Endodermal cell (in vitro differentiated cells): ENCODE results near the gene TNRC6B. TPM values are rescaled to one million over a fixed set of nuclear protein-coding genes. Genes with fewer than 3 reads are reported as not detected.

Source experiments
- DNase-seq: peaks from one replicate; pipeline ENCODE4 v3.0.0-alpha.2; 2017
- H3K27ac ChIP-seq: 2 replicates; pipeline ENCODE4 v1.5.1; 2013; ENCODE audit warnings: mild to moderate bottlenecking, low read depth, low read length, moderate library complexity
- H3K27me3 ChIP-seq: 2 replicates; pipeline ENCODE4 v1.6.1; 2013; ENCODE audit warnings: mild to moderate bottlenecking, low read length, moderate library complexity; ENCODE audit not compliant: insufficient read depth, control insufficient read depth, poor library complexity, severe bottlenecking
- H3K36me3 ChIP-seq: 2 replicates; pipeline ENCODE4 v1.7.0; 2013; ENCODE audit warnings: mild to moderate bottlenecking, low read length, moderate library complexity; ENCODE audit not compliant: control insufficient read depth, insufficient read depth
- H3K4me1 ChIP-seq: one replicate; pipeline ENCODE4 v1.7.0; 2013; ENCODE audit warnings: low read length; ENCODE audit not compliant: control insufficient read depth, insufficient read depth
- H3K4me3 ChIP-seq: 2 replicates; pipeline ENCODE4 v1.5.1; 2013; ENCODE audit warnings: mild to moderate bottlenecking, low read length, moderate library complexity
- H3K9ac ChIP-seq: 2 replicates; pipeline ENCODE4 v1.6.1; 2013; ENCODE audit warnings: mild to moderate bottlenecking, low read length, moderate library complexity; ENCODE audit not compliant: poor library complexity, severe bottlenecking; ENCODE audit errors: extremely low read depth
- H3K9me3 ChIP-seq: 2 replicates; pipeline ENCODE4 v1.6.1; 2013; ENCODE audit warnings: mild to moderate bottlenecking, low read length, moderate library complexity; ENCODE audit not compliant: control insufficient read depth
- H3K27ac Mint-ChIP-seq: 2 replicates; pipeline ENCODE4 v1.8.0; 2020; ENCODE audit warnings: mixed read lengths
- H3K27me3 Mint-ChIP-seq: 2 replicates; pipeline ENCODE4 v1.8.0; 2021; ENCODE audit warnings: mild to moderate bottlenecking, mixed read lengths; ENCODE audit not compliant: insufficient read depth
- H3K36me3 Mint-ChIP-seq: 2 replicates; pipeline ENCODE4 v1.8.0; 2020; ENCODE audit warnings: low read depth, mixed read lengths
- H3K4me1 Mint-ChIP-seq: 2 replicates; pipeline ENCODE4 v1.8.0; 2020; ENCODE audit warnings: mixed read lengths
- H3K4me3 Mint-ChIP-seq: 2 replicates; pipeline ENCODE4 v1.8.0; 2020; ENCODE audit warnings: mild to moderate bottlenecking, moderate library complexity, mixed read lengths
- H3K9me3 Mint-ChIP-seq: 2 replicates; pipeline ENCODE4 v1.8.0; 2020; ENCODE audit warnings: mild to moderate bottlenecking, mixed read lengths
- CTCF ChIP-seq: fragments of 200-600 bp; sonication (generic); conservative IDR thresholded peaks from 2 replicates; pipeline ENCODE4 v1.5.0; 2021; ENCODE audit warnings: antibody characterized with exemption, mild to moderate bottlenecking
- WGBS, 2 experiments: methylation state at CpG; one replicate each; pipeline versions ENCODE4 v1.1.5 to v1.1.7; 2013; ENCODE audit warnings: missing lambda C conversion rate in 2 of 2, mixed read lengths in 1 of 2; ENCODE audit not compliant: insufficient coverage in 1 of 2, insufficient read length in 1 of 2; 5-methylcytosine and 5-hydroxymethylcytosine counted together
- total RNA-seq, 2 donors: library from RNA; stranded (reverse); fragmentation: NEBNext Ultra II Directional in 1 of 2; extraction: Animal tissue kit (Norgen Biotek cat#: 25700) in 1 of 2; gene quantifications; 2 replicates in 1 of 2; 3 replicates in 1 of 2; pipeline ENCODE4 v1.2.1, GENCODE V29; 2021

The TNRC6B gene
- total RNA-seq, 2 donors from 2014 or later, result 57.5 to 62.5 TPM

- Mint-ChIP-seq H3K9me3 (no peaks in the 10 kb centered on the region), H3K4me3 (no peak overlapping the region), H3K36me3 (peaks cover 6% of the 10 kb centered on the region), H3K27me3 (no peaks in the 10 kb centered on the region), H3K4me1 (peaks cover 6% of the 10 kb centered on the region), H3K27ac (no peak overlapping the region)
- H3K36me3 ChIP-seq, result no peaks in the 10 kb centered on the region
- no peak for DNase-seq
- H3K27me3 ChIP-seq, result no peaks in the 10 kb centered on the region
- H3K4me1 ChIP-seq, result no peaks in the 10 kb centered on the region
- TF ChIP-seq CTCF, result no peak
- no peak overlapping the region for H3K4me3 ChIP-seq
- H3K9ac ChIP-seq, result no peak overlapping the region
- no peaks in the 10 kb centered on the region for H3K9me3 ChIP-seq
- no peak overlapping the region for H3K27ac ChIP-seq
- WGBS, 2 experiments, result 89 to 90% methylated on average over 4 of the region's 4 CpGs
Observed at GRCh38 chr22:40137132-40137531, 40.6 kb upstream of the TNRC6B start.

DNA sequence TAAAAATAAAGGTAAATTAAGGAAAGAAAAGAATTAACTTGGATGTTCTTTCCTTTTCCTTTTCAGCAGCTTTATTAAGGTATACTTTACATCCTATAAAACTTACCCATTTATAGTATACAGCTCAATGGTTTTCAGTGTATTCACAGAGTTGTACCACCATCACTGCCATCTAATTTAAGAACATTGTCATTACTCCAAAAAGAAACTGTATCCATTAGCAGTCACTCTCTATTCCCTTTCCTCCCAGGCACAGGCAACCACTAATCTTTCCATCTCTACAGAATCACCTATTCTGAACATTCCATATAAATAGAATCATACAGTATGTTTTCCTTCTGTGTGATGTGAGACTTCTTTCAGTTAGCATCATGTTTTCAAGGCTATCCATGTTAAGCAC is 38.9 kb upstream of the TNRC6B start:
- Histone ChIP-seq H3K9ac (no peak overlapping the region), H3K36me3 (no peaks in the 10 kb centered on the region), H3K27ac (no peak overlapping the region), H3K4me3 (no peak overlapping the region), H3K27me3 (no peaks in the 10 kb centered on the region), H3K4me1 (no peaks in the 10 kb centered on the region), H3K9me3 (no peaks in the 10 kb centered on the region)
- H3K27me3 Mint-ChIP-seq, result no peaks in the 10 kb centered on the region
- no peak for TF ChIP-seq CTCF
- no peak for DNase-seq
- no peaks in the 10 kb centered on the region for H3K9me3 Mint-ChIP-seq
- H3K4me3 Mint-ChIP-seq, result no peak overlapping the region
- no peak overlapping the region for H3K27ac Mint-ChIP-seq
- peaks cover 6% of the 10 kb centered on the region for H3K36me3 Mint-ChIP-seq
- H3K4me1 Mint-ChIP-seq, result peaks cover 6% of the 10 kb centered on the region

- Mint-ChIP-seq H3K27me3 (no peaks in the 10 kb centered on the region), H3K36me3 (peaks cover 4% of the 10 kb centered on the region), H3K9me3 (no peaks in the 10 kb centered on the region), H3K4me1 (no peaks in the 10 kb centered on the region), H3K27ac (no peak overlapping the region), H3K4me3 (no peak overlapping the region)
- H3K27me3 ChIP-seq, result no peaks in the 10 kb centered on the region
- no peaks in the 10 kb centered on the region for H3K36me3 ChIP-seq
- H3K4me3 ChIP-seq, result no peak overlapping the region
- WGBS, 2 experiments, result 83 to 86% methylated on average over 8 to 10 of the region's 10 CpGs
- no peak overlapping the region for H3K9ac ChIP-seq
- peak; percentile 71 for TF ChIP-seq CTCF
- no peaks in the 10 kb centered on the region for H3K9me3 ChIP-seq
- H3K27ac ChIP-seq, result no peak overlapping the region
- no peaks in the 10 kb centered on the region for H3K4me1 ChIP-seq
- DNase-seq, result peak; percentile 86
Observed at GRCh38 chr22:40147388-40148176, 30.1 kb upstream of the TNRC6B start.
